ENCODE data around the gene PDE4D.

- TF ChIP-seq CTCF (IDR thresholded peaks at IDR 0.05) (no peak), EP300 (IDR thresholded peaks at IDR 0.05) (no peak), POLR2A (IDR thresholded peaks at IDR 0.05) (no peak)
Observed at GRCh38 chr5:59393585-59394420, 499.7 kb downstream of the PDE4D start.

All from tibial nerve (tissue), 4 donors.